Panc1 (cell line): ENCODE results near the gene SSBP3. TPM values are rescaled to one million over a fixed set of nuclear protein-coding genes. Genes with fewer than 3 reads are reported as not detected.

ENCODE experiments used
- ATAC-seq: fragments of 200-7000 bp; cut with Tn5 transposase; 2 replicates; pipeline ENCODE4 v1.9.1; 2020; ENCODE audit warnings: mild to moderate bottlenecking, moderate library complexity
- BruUV-seq: library from RNA; stranded (reverse); fragments of 400-500 nt; replicated peaks from 2 replicates; lab custom pipeline; 2021; lab: Mats Ljungman, UMichigan
- CTCF ChIA-PET: fragments of 300-600 bp; sonication (Branson Sonifier 250); formaldehyde crosslinking; loops from one replicate; lab custom pipeline; 2022; ENCODE audit warnings: antibody characterized with exemption; lab: Charles Lee
- POLR2A ChIA-PET: fragments of 300-600 bp; sonication (Branson Sonifier 250); formaldehyde crosslinking; loops from one replicate; lab custom pipeline; 2022; ENCODE audit warnings: antibody characterized with exemption; lab: Charles Lee
- DNase-seq: peaks from one replicate; pipeline ENCODE4 v3.0.0-alpha.2; 2010; ENCODE audit warnings: low read depth, low spot score
- H3K27ac ChIP-seq: 2 replicates; pipeline ENCODE4 v1.5.1; 2011; ENCODE audit warnings: mild to moderate bottlenecking, low read length, inconsistent platforms
- H3K27me3 ChIP-seq: fragments of 200-500 bp; sonication (Bioruptor generic); 2 replicates; pipeline ENCODE4 v1.6.0; 2014; ENCODE audit warnings: low read length, inconsistent platforms; ENCODE audit not compliant: control insufficient read depth, insufficient read depth
- H3K36me3 ChIP-seq: fragments of 200-500 bp; sonication (Bioruptor generic); 2 replicates; pipeline ENCODE4 v1.5.1; 2014; ENCODE audit warnings: inconsistent platforms, mild to moderate bottlenecking, low read length, moderate library complexity; ENCODE audit not compliant: control insufficient read depth, insufficient read depth
- H3K4me1 ChIP-seq: 2 replicates; pipeline ENCODE4 v1.5.1; 2011; ENCODE audit warnings: inconsistent platforms, mild to moderate bottlenecking, low read length, moderate library complexity; ENCODE audit not compliant: control insufficient read depth, insufficient read depth
- H3K4me3 ChIP-seq, 2 experiments: 2 replicates each; pipeline ENCODE4 v1.5.1; 2011 to 2012; ENCODE audit warnings: low read depth in 2 of 2, low read length in 2 of 2, mild to moderate bottlenecking in 2 of 2, inconsistent platforms in 1 of 2, moderate library complexity in 1 of 2
- H3K9me3 ChIP-seq: fragments of 200-500 bp; sonication (Bioruptor generic); 2 replicates; pipeline ENCODE4 v1.5.1; 2014; ENCODE audit warnings: low read depth, mild to moderate bottlenecking, inconsistent platforms, low read length, moderate library complexity; ENCODE audit not compliant: control insufficient read depth, insufficient read depth
- POLR2AphosphoS5 ChIP-seq: IDR thresholded peaks from 2 replicates; pipeline ENCODE4 v1.6.1; 2012; ENCODE audit warnings: mild to moderate bottlenecking, low read depth, low read length, moderate library complexity
- SIN3A ChIP-seq: IDR thresholded peaks from 2 replicates; pipeline ENCODE4 v1.6.1; 2012; ENCODE audit warnings: low read depth, mild to moderate bottlenecking, low read length, moderate library complexity, borderline replicate concordance; ENCODE audit not compliant: insufficient read depth
- TCF7L2 ChIP-seq: IDR thresholded peaks from 2 replicates; pipeline ENCODE4 v1.6.1; 2011; ENCODE audit warnings: mild to moderate bottlenecking, low read depth, low read length, inconsistent platforms
- in situ Hi-C: cut with HindIII; loops from 2 replicates; pipeline ENCODE4 v1.10.0; 2016; ENCODE audit warnings: low sequenced_read_pairs, low pct_unique_long_range_greater_than_20kb
- intact Hi-C: fragments of 100-400 bp; cut with micrococcal nuclease; formaldehyde crosslinking; loops from one replicate; pipeline ENCODE4 v1.10.0; 2022; ENCODE audit not compliant: unreplicated experiment
- total RNA-seq: library from RNA; stranded (reverse); gene quantifications from one replicate; pipeline ENCODE4 v1.2.1, GENCODE V29; 2021; ENCODE audit not compliant: unreplicated experiment
- TF ChIP-seq, protein P1 (sequence below), 2 experiments: IDR thresholded peaks; 2 replicates each; pipeline ENCODE4 v1.6.1; 2011 to 2012; ENCODE audit warnings: low read depth in 2 of 2, control low read depth in 1 of 2, low read length in 1 of 2, mild to moderate bottlenecking in 1 of 2, moderate library complexity in 1 of 2; ENCODE audit not compliant: insufficient read depth in 1 of 2
- TF ChIP-seq, protein P2 (sequence below): fragments of 450-650 bp; IDR thresholded peaks from 2 replicates; pipeline ENCODE4 v1.5.1; 2017; ENCODE audit warnings: mild to moderate bottlenecking

Gene SSBP3
- total RNA-seq, 1 experiment from 2014 or later: 22.5 TPM

DNA sequence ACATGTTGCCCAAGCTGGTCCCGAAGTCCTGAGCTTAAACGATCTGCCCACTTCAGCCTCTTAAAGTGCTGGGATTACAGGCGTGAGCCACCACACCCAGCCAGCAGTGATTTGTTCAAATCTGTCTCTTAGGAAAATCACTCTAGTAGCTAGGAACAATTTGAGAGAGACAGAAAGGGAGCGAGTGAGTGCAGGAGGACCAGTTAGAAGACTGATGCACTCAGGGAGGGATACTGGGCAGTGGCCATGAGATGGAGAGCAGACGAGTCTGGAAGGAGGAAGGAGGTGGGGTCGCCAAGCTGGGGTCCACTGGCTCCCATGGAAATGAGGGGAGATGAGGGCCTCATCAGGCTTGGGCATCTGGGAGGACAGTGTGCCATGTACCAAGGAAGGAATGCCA, 23.6 kb upstream of the SSBP3 start:
- DNase-seq (no peak), ATAC-seq (no peak)
- Histone ChIP-seq H3K27ac (no peak overlapping the region), H3K4me3 (no peak overlapping the region), H3K36me3 (no peaks in the 10 kb centered on the region), H3K4me1 (no peaks in the 10 kb centered on the region), H3K9me3 (no peaks in the 10 kb centered on the region), H3K27me3 (no peaks in the 10 kb centered on the region)
- BruUV-seq: no TSS peak
- POLR2A ChIA-PET: no interaction called here
- in situ Hi-C loops (no loop called here), intact Hi-C loops (no loop called here)
- CTCF ChIA-PET: no interaction called here
- TF ChIP-seq, protein P1, sequence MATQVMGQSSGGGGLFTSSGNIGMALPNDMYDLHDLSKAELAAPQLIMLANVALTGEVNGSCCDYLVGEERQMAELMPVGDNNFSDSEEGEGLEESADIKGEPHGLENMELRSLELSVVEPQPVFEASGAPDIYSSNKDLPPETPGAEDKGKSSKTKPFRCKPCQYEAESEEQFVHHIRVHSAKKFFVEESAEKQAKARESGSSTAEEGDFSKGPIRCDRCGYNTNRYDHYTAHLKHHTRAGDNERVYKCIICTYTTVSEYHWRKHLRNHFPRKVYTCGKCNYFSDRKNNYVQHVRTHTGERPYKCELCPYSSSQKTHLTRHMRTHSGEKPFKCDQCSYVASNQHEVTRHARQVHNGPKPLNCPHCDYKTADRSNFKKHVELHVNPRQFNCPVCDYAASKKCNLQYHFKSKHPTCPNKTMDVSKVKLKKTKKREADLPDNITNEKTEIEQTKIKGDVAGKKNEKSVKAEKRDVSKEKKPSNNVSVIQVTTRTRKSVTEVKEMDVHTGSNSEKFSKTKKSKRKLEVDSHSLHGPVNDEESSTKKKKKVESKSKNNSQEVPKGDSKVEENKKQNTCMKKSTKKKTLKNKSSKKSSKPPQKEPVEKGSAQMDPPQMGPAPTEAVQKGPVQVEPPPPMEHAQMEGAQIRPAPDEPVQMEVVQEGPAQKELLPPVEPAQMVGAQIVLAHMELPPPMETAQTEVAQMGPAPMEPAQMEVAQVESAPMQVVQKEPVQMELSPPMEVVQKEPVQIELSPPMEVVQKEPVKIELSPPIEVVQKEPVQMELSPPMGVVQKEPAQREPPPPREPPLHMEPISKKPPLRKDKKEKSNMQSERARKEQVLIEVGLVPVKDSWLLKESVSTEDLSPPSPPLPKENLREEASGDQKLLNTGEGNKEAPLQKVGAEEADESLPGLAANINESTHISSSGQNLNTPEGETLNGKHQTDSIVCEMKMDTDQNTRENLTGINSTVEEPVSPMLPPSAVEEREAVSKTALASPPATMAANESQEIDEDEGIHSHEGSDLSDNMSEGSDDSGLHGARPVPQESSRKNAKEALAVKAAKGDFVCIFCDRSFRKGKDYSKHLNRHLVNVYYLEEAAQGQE (IDR thresholded peaks at IDR 0.05; ENCODE audit: insufficient read depth in 1 of 2, low read depth in 2 of 2, low read length in 1 of 2): no peak
- TF ChIP-seq TCF7L2: no peak
- TF ChIP-seq, protein P2, sequence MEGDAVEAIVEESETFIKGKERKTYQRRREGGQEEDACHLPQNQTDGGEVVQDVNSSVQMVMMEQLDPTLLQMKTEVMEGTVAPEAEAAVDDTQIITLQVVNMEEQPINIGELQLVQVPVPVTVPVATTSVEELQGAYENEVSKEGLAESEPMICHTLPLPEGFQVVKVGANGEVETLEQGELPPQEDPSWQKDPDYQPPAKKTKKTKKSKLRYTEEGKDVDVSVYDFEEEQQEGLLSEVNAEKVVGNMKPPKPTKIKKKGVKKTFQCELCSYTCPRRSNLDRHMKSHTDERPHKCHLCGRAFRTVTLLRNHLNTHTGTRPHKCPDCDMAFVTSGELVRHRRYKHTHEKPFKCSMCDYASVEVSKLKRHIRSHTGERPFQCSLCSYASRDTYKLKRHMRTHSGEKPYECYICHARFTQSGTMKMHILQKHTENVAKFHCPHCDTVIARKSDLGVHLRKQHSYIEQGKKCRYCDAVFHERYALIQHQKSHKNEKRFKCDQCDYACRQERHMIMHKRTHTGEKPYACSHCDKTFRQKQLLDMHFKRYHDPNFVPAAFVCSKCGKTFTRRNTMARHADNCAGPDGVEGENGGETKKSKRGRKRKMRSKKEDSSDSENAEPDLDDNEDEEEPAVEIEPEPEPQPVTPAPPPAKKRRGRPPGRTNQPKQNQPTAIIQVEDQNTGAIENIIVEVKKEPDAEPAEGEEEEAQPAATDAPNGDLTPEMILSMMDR: no peak
- no peak for TF ChIP-seq POLR2AphosphoS5
- no peak for TF ChIP-seq SIN3A

DNA sequence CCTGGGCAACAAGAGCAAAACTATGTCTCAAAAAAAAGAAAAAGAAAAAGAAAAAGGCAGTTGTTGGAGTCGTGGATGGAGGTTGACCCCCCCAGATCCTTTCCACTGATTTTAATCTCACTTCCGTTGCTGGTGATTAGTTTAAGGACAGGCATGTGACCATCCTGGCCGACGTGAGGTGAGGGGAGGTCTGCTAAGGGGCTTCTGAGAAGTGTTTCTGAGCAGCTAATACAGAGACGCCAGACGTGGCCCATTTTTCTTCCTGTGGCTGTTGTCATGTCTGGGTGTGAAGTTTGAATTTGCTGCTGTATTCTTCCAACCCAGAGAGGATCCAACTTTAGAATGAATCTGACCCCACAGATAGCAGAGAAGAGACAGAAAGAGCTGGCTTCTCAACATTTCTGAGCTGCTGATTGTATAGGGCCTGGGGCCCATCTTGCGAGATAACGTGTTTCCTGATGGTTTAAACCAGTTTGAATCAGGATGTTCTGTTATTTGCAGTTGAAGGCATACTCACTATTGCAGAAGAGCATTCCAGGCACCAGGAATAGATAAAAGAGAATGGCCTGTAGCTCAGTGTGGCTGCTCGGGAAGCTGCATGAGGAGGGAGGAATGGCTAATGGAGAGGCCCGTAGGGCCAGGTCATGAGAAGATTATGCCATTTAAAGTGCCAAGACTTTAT, 22.8 kb upstream of the SSBP3 start:
- TF ChIP-seq TCF7L2: no peak
- TF ChIP-seq, protein P2: no peak
- TF ChIP-seq, protein P1 (IDR thresholded peaks at IDR 0.05; ENCODE audit: insufficient read depth in 1 of 2, low read depth in 2 of 2, low read length in 1 of 2): no peak
- TF ChIP-seq SIN3A: no peak
- ATAC-seq: no peak
- Histone ChIP-seq H3K27ac (no peak overlapping the region), H3K4me3 (no peak overlapping the region), H3K27me3 (no peaks in the 10 kb centered on the region), H3K4me1 (no peaks in the 10 kb centered on the region), H3K9me3 (no peaks in the 10 kb centered on the region), H3K36me3 (no peaks in the 10 kb centered on the region)
- ChIA-PET CTCF (no interaction called here), POLR2A (no interaction called here)
- DNase-seq: no peak
- intact Hi-C loops (no loop called here), in situ Hi-C loops (no loop called here)
- BruUV-seq: no TSS peak
